AG10803 (cell line): ENCODE data around the gene APOB.

Source experiments
- DNase-seq: peaks from one replicate; pipeline ENCODE4 v3.0.0; 2010; ENCODE audit warnings: low read depth
- H3K4me3 ChIP-seq: 2 replicates; pipeline ENCODE4 v1.5.1; 2011; ENCODE audit warnings: mild to moderate bottlenecking, low read length, control low read depth
- CTCF ChIP-seq: conservative IDR thresholded peaks from 2 replicates; pipeline ENCODE4 v1.5.1; 2011; ENCODE audit warnings: mild to moderate bottlenecking, low read length, control low read depth, inconsistent platforms

The APOB gene

GRCh38 chr2:20977520-20978180, 66.2 kb downstream of the APOB start:
- no peak overlapping the region for H3K4me3 ChIP-seq
- DNase-seq, result no peak
- no peak for TF ChIP-seq CTCF

- TF ChIP-seq CTCF, result no peak
- H3K4me3 ChIP-seq, result no peak overlapping the region
- no peak for DNase-seq
These were observed 67.3 kb downstream of the APOB start for GRCh38 chr2:20976527-20976926.

DNA sequence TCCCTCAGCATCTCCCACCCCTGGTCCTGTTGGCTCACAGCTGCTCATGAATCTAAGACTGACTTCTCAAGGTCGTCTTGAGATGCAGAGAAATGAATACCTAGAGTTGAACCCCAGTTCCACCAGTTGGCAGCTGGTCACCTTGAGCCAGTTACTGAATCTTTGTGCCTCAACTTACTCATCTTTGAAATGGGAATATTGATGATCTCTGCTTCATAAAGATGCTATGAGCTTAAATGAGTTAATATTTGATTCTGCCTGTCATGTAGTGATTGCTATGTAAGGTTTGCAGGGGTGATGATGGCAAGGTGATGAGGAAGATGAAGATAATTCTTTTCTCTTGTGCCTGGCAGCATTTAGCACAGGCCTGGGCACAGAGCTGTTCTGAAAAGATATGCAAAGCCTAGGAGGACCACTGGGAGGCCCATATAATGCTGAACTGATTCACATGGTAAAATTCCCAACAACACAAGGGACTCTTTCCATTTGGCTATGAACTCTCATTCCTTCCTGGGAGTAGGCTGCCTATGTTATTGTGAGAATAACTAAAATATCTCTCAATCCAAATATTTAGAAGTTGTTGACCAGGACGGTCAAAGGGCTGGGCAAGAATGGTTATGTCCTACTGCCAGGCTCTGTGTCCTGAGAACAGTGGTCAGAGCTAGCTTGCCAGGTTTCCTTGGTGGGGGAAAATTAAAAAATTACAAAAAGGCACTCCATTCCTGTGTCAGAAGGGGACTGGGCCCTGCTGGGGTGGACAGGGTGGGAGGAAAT, 70.9 kb downstream of the APOB start:
- no peak for DNase-seq
- TF ChIP-seq CTCF, result no peak
- H3K4me3 ChIP-seq, result no peak overlapping the region

- TF ChIP-seq CTCF, result no peak
- H3K4me3 ChIP-seq, result no peak overlapping the region
- no peak for DNase-seq
These were observed 71.8 kb downstream of the APOB start for GRCh38 chr2:20972110-20972509.

- no peak overlapping the region for H3K4me3 ChIP-seq
- no peak for TF ChIP-seq CTCF
- no peak for DNase-seq
These were observed 73.8 kb downstream of the APOB start for GRCh38 chr2:20970068-20970467.

DNA sequence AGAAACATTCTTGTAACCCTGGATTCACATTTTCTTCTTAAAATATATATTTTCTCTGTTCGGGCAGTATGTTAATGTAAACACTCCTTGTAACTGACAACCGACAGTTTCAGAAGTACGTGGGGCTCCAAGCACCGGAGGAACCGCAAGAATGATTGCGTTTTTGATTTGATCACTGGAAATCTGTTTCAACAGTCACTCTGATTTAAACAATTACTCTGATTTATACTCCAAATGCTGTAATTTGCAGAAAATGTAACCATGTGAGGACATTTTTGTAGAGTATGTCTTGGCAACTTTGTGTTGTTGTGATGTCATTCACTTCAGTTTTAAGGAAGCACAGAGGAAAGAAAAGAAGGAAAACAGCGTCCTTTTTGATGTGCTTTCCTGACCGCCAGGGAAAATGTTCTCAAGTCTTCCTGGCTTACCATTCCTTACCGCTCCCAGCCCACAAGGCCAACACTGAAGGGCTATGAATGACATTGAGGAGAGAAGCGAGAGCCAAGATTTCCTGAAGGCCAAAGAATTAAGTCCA, 77.7 kb downstream of the APOB start:
- DNase-seq, result no peak
- no peak overlapping the region for H3K4me3 ChIP-seq
- no peak for TF ChIP-seq CTCF

- no peak overlapping the region for H3K4me3 ChIP-seq
- no peak for DNase-seq
- no peak for TF ChIP-seq CTCF
These were observed 78.7 kb downstream of the APOB start for GRCh38 chr2:20965221-20965620.
